ENCODE results near the gene FCGR1A.
"Not testable (repeated sequence)": the region's sequence is repeated elsewhere in the genome, so short reads cannot be mapped to it uniquely, and the experiment has no call there.

The FCGR1A gene

GRCh38 chr1:149782600-149782999 lies at the start of gene FCGR1A:
Gene FCGR1A, plus strand, starts transcription at chr1:149782694. Its CDS starts 50 bp downstream, at chr1:149782744.
- not testable (repeated sequence) for H3K9me3 Mint-ChIP-seq (ENCODE audit: low read depth); H3K4me3 Mint-ChIP-seq; H3K27me3 Mint-ChIP-seq; H3K36me3 Mint-ChIP-seq; H3K4me1 Mint-ChIP-seq (ENCODE audit: low read depth); H3K27ac Mint-ChIP-seq

GRCh38 chr1:149732781-149733180 lies 49.7 kb upstream of the FCGR1A start:
- H3K27ac Mint-ChIP-seq; H3K9me3 Mint-ChIP-seq (ENCODE audit: low read depth); H3K36me3 Mint-ChIP-seq; H3K4me3 Mint-ChIP-seq; H3K4me1 Mint-ChIP-seq (ENCODE audit: low read depth); H3K27me3 Mint-ChIP-seq: not testable (repeated sequence)

- not testable (repeated sequence) for H3K27ac Mint-ChIP-seq; H3K4me3 Mint-ChIP-seq; H3K27me3 Mint-ChIP-seq; H3K4me1 Mint-ChIP-seq (ENCODE audit: low read depth); H3K9me3 Mint-ChIP-seq (ENCODE audit: low read depth); H3K36me3 Mint-ChIP-seq
These were observed 47.8 kb upstream of the FCGR1A start for GRCh38 chr1:149734692-149735091.

DNA sequence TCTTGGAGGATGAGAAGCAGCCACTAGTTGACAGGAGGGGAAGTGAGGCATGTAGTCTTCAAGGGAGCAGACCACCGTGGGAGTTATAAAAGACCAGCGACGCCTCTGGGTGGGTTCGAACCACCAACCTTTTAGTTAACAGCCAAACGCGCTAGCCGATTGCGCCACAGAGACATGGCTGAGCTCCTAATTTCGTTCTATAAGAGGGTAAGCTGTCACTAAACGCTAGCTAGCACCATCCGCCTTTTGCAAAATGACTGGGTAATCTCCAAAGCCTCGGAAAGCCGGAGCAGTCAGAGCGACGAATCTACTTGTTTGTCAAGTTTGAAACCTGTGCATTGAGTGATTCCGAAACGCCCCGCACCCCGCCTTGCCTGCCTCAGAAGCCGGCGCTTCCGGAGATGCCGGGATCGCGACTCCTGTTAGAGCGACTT lies 42.3 kb upstream of the FCGR1A start:
- H3K4me1 Mint-ChIP-seq (ENCODE audit: low read depth) = not testable (repeated sequence)
- peak overlapping the region; percentile 62 for H3K27ac Mint-ChIP-seq

GRCh38 chr1:149740590-149741230 lies 41.8 kb upstream of the FCGR1A start:
- H3K27me3 Mint-ChIP-seq; H3K9me3 Mint-ChIP-seq (ENCODE audit: low read depth); H3K4me1 Mint-ChIP-seq (ENCODE audit: low read depth); H3K36me3 Mint-ChIP-seq: not testable (repeated sequence)
- H3K4me3 Mint-ChIP-seq = peak overlapping the region; percentile 81
- peak overlapping the region; percentile 62 for H3K27ac Mint-ChIP-seq

More for the DNA sequence above, 42.3 kb upstream of the FCGR1A start:
- H3K27me3 Mint-ChIP-seq; H3K9me3 Mint-ChIP-seq (ENCODE audit: low read depth); H3K36me3 Mint-ChIP-seq: not testable (repeated sequence)
- H3K4me3 Mint-ChIP-seq = peak overlapping the region; percentile 81

DNA sequence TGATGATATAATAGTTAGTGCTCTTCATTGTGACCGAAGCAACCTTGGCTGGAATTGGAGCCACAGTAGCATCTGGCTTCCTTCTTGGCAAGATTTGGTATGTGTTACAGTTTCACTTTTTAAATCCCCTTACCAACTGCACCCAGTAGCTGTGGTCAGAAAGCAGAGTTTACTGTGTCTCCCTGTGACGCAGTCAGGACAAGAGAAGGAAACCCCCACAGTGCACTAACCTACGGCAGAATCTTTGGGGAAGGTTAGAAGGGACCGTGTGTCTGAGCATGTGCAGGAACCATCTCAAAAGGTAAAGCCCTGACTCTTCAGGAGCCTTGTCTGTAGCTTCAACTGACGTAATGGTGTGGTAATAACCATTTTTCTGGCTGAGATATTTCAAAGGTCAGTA lies 40.6 kb upstream of the FCGR1A start:
- H3K27me3 Mint-ChIP-seq; H3K9me3 Mint-ChIP-seq (ENCODE audit: low read depth); H3K27ac Mint-ChIP-seq; H3K4me1 Mint-ChIP-seq (ENCODE audit: low read depth); H3K4me3 Mint-ChIP-seq; H3K36me3 Mint-ChIP-seq: not testable (repeated sequence)

- not testable (repeated sequence) for H3K27me3 Mint-ChIP-seq; H3K27ac Mint-ChIP-seq; H3K36me3 Mint-ChIP-seq; H3K4me1 Mint-ChIP-seq (ENCODE audit: low read depth); H3K9me3 Mint-ChIP-seq (ENCODE audit: low read depth)
- H3K4me3 Mint-ChIP-seq = peak overlapping the region; percentile 72
These were observed 35.8 kb upstream of the FCGR1A start for GRCh38 chr1:149746463-149747356.

- not testable (repeated sequence) for H3K9me3 Mint-ChIP-seq (ENCODE audit: low read depth); H3K27me3 Mint-ChIP-seq; H3K27ac Mint-ChIP-seq; H3K4me1 Mint-ChIP-seq (ENCODE audit: low read depth); H3K36me3 Mint-ChIP-seq
- peak overlapping the region; percentile 86 for H3K4me3 Mint-ChIP-seq
These were observed 34.9 kb upstream of the FCGR1A start for GRCh38 chr1:149747359-149748143.

GRCh38 chr1:149748144-149748500 lies 34.4 kb upstream of the FCGR1A start:
- H3K27ac Mint-ChIP-seq; H3K9me3 Mint-ChIP-seq (ENCODE audit: low read depth); H3K4me1 Mint-ChIP-seq (ENCODE audit: low read depth); H3K27me3 Mint-ChIP-seq; H3K36me3 Mint-ChIP-seq: not testable (repeated sequence)
- peak overlapping the region; percentile 86 for H3K4me3 Mint-ChIP-seq

DNA sequence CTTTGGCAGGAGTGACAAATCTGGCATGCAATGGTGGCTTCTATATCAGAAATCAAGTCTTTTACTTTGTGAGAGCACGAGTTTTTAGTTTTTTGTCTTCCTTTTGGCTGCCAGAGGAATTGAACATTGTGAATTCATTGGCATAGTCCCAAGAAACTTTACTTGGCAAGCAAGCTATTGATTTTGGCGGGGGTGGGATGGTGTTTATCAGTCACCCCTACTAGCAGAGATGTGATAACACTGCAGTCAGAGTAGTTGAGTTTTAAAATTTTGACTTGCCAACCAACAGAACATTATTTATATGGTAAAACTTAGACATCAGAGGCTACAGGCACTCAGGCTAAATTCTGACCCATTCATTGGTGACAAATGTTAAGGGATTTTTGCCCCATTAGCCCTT lies 31.9 kb upstream of the FCGR1A start:
- H3K4me3 Mint-ChIP-seq = not testable (repeated sequence)

DNA sequence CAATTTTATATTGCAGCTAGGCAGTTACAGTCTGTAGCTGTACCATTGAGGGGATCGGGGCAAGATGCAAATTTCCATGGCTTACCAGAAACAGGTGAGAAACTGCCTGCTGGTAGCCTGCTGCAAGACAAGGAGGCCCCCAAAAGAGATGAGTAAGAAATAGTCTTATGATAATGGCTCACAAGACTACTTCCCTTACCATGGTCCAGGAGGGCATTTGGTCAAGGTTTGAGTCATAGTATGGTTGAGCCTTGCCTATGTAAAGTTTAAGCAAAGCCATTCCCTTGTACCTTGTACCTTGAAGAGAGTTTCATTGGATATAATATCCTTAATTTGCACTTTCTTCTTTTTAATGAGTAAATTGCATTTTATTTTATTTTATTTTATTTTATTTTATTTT lies 30.3 kb upstream of the FCGR1A start:
- not testable (repeated sequence) for H3K9me3 Mint-ChIP-seq (ENCODE audit: low read depth); H3K27me3 Mint-ChIP-seq; H3K27ac Mint-ChIP-seq; H3K36me3 Mint-ChIP-seq; H3K4me1 Mint-ChIP-seq (ENCODE audit: low read depth); H3K4me3 Mint-ChIP-seq

More for the DNA sequence above, 31.9 kb upstream of the FCGR1A start:
- not testable (repeated sequence) for H3K27ac Mint-ChIP-seq; H3K4me1 Mint-ChIP-seq (ENCODE audit: low read depth); H3K27me3 Mint-ChIP-seq; H3K9me3 Mint-ChIP-seq (ENCODE audit: low read depth); H3K36me3 Mint-ChIP-seq

DNA sequence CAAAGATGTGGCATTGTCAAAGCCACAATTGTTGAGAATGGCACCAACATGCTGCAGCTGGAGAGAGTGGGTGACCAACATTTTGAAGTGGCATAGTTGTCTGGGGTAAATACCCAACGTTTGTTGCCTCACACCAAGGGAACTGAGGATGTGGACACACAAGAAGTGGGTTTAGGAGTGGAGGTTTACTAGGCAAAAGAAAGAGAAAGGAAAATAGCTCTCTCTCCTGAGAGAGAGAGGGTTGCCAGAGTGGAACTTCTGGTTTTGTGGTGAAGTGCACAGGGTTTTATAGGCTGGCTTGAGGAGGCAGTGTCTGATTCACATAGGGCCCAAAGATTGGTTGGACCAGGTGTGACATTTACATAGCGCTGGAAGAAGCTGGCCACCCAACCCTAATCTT lies 29.0 kb upstream of the FCGR1A start:
- H3K27ac Mint-ChIP-seq; H3K36me3 Mint-ChIP-seq; H3K9me3 Mint-ChIP-seq (ENCODE audit: low read depth); H3K4me1 Mint-ChIP-seq (ENCODE audit: low read depth); H3K4me3 Mint-ChIP-seq; H3K27me3 Mint-ChIP-seq: not testable (repeated sequence)

GRCh38 chr1:149755294-149755693 lies 27.2 kb upstream of the FCGR1A start:
- H3K27ac Mint-ChIP-seq; H3K9me3 Mint-ChIP-seq (ENCODE audit: low read depth); H3K36me3 Mint-ChIP-seq; H3K27me3 Mint-ChIP-seq; H3K4me1 Mint-ChIP-seq (ENCODE audit: low read depth); H3K4me3 Mint-ChIP-seq: not testable (repeated sequence)

DNA sequence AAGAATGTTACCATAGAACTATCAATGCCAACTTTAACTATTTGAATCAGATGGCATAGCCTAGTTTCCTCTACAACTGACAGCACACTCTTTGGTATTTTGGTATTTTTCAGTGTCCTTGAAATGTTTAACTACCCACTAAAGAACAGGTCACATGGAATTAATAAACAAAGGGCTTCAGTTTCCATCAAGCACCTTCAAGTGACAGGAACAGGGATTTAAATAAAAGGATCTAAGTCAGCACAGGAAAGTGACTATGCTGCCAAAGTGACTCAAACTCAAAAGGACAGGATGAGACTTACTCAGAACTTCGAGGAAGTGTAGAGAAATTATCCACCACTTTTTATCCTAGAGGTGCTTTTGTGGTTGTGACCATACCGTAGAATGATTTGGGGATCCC lies 20.2 kb upstream of the FCGR1A start:
- H3K27me3 Mint-ChIP-seq; H3K36me3 Mint-ChIP-seq; H3K4me3 Mint-ChIP-seq; H3K4me1 Mint-ChIP-seq (ENCODE audit: low read depth); H3K9me3 Mint-ChIP-seq (ENCODE audit: low read depth); H3K27ac Mint-ChIP-seq: not testable (repeated sequence)

DNA sequence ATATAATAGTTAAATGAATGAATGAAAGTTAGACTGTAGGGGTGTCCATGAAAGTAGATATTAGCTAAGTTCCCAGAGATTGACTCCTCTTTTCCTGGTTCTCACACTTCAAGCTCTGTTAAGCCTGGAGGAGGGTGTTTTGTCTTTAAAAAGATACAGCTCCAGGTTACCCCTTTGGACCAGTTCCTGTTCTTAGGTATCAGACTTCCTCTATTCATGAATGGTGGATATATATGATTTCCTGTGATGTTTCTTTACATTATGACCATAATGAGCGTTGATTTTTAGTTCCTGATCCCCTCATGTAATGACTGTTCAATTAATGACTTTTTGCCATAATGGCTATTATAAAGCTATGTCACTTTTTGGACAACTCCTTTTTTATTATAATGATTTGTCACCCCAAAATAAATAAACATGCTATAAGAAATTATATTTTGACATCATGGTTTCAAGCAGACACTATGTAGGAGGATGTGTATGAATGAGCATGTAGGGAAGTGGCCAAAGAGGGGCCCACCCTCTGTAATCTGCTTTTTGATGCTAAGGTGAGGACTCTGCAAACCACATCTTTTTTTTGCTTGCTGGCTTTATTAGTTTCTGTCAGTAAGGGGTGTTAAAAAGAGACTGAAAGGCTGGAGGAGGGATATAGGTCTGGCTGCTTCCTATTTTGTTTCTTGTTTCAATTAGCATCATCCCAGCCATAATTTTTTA lies 18.2 kb upstream of the FCGR1A start:
- not testable (repeated sequence) for H3K4me1 Mint-ChIP-seq (ENCODE audit: low read depth); H3K9me3 Mint-ChIP-seq (ENCODE audit: low read depth); H3K4me3 Mint-ChIP-seq; H3K27me3 Mint-ChIP-seq; H3K36me3 Mint-ChIP-seq; H3K27ac Mint-ChIP-seq

All from activated naive CD8-positive, alpha-beta T cell (primary cell).